IMR-90 (cell line): ENCODE measurements around the gene MACF1. TPM values are rescaled to one million over a fixed set of nuclear protein-coding genes. Genes with fewer than 3 reads are reported as not detected.

Experiments used
- ATAC-seq: fragments of 200-7000 bp; cut with Tn5 transposase; 2 replicates; pipeline ENCODE4 v1.9.1; 2020; ENCODE audit warnings: low read depth, mild to moderate bottlenecking, moderate library complexity
- BruUV-seq: library from RNA; stranded (reverse); fragments of 400-500 nt; replicated peaks from 2 replicates; lab custom pipeline; 2021; lab: Mats Ljungman, UMichigan
- CTCF ChIA-PET: fragments of 300-600 bp; formaldehyde crosslinking; extraction: SDS; loops from one replicate; lab custom pipeline; 2021; ENCODE audit warnings: antibody characterized with exemption; lab: Yijun Ruan, JAX
- POLR2A ChIA-PET: fragments of 300-600 bp; sonication (Branson Sonifier 250); formaldehyde crosslinking; loops from one replicate; lab custom pipeline; 2022; ENCODE audit warnings: antibody characterized with exemption; ENCODE audit not compliant: unreplicated experiment; lab: Charles Lee
- DNase-seq: peaks from one replicate; pipeline ENCODE4 v3.0.0; 2013
- H2AFZ ChIP-seq: replicated peaks from 2 replicates; pipeline ENCODE3; 2013; ENCODE audit warnings: low read length, mild to moderate bottlenecking; ENCODE audit not compliant: poor library complexity
- H2AK5ac ChIP-seq: 2 replicates; pipeline ENCODE4 v1.6.1; 2013; ENCODE audit warnings: low read depth, low read length, inconsistent platforms
- H2AK9ac ChIP-seq: replicated peaks from 2 replicates; pipeline ENCODE3; 2013; ENCODE audit warnings: mild to moderate bottlenecking, low read depth, low read length, moderate library complexity; ENCODE audit not compliant: poor library complexity
- H2BK120ac ChIP-seq: 2 replicates; pipeline ENCODE4 v1.6.1; 2013; ENCODE audit warnings: low read depth, low read length, inconsistent platforms
- H2BK15ac ChIP-seq: 3 replicates; pipeline ENCODE4 v1.6.1; 2013; ENCODE audit warnings: low read depth, low read length, inconsistent platforms
- H2BK20ac ChIP-seq: 2 replicates; pipeline ENCODE4 v1.6.1; 2013; ENCODE audit warnings: low read depth, mild to moderate bottlenecking, inconsistent platforms, low read length, moderate library complexity
- H2BK5ac ChIP-seq: 2 replicates; pipeline ENCODE4 v1.6.1; 2013; ENCODE audit warnings: mild to moderate bottlenecking, low read depth, low read length, inconsistent platforms; ENCODE audit not compliant: poor library complexity, severe bottlenecking
- H3K14ac ChIP-seq: replicated peaks from 2 replicates; pipeline ENCODE4 v1.6.1; 2013; ENCODE audit warnings: low read depth, low read length, inconsistent platforms
- H3K18ac ChIP-seq: 2 replicates; pipeline ENCODE4 v1.6.1; 2013; ENCODE audit warnings: low read depth, low read length, control low read depth
- H3K23ac ChIP-seq: 2 replicates; pipeline ENCODE4 v1.6.1; 2013; ENCODE audit warnings: low read depth, low read length, inconsistent platforms
- H3K27ac ChIP-seq: 2 replicates; pipeline ENCODE4 v1.5.1; 2013; ENCODE audit warnings: mild to moderate bottlenecking, control low read depth, low read length; ENCODE audit not compliant: insufficient read depth
- H3K27me3 ChIP-seq: 2 replicates; pipeline ENCODE4 v1.6.1; 2013; ENCODE audit warnings: low read length; ENCODE audit not compliant: control insufficient read depth, insufficient read depth
- H3K36me3 ChIP-seq: 2 replicates; pipeline ENCODE4 v1.6.1; 2013; ENCODE audit warnings: low read length, mixed read lengths; ENCODE audit not compliant: control insufficient read depth, insufficient read depth
- H3K4ac ChIP-seq: 2 replicates; pipeline ENCODE4 v1.6.1; 2013; ENCODE audit warnings: low read depth, low read length, inconsistent platforms
- H3K4me1 ChIP-seq: 2 replicates; pipeline ENCODE4 v1.6.1; 2013; ENCODE audit warnings: low read length, mixed read lengths; ENCODE audit not compliant: control insufficient read depth, insufficient read depth
- H3K4me2 ChIP-seq: 2 replicates; pipeline ENCODE4 v1.6.1; 2013; ENCODE audit warnings: low read depth, mild to moderate bottlenecking, control low read depth, low read length, moderate library complexity
- H3K4me3 ChIP-seq: 2 replicates; pipeline ENCODE4 v1.5.1; 2013; ENCODE audit warnings: low read depth, mild to moderate bottlenecking, control low read depth, low read length, moderate library complexity; ENCODE audit not compliant: insufficient read depth
- H3K56ac ChIP-seq: 2 replicates; pipeline ENCODE4 v1.6.1; 2013; ENCODE audit warnings: low read length, inconsistent platforms; ENCODE audit not compliant: insufficient read depth; ENCODE audit errors: extremely low read depth
- H3K79me1 ChIP-seq, 2 experiments: 2 replicates each; pipeline ENCODE4 v1.6.1; 2013; ENCODE audit warnings: low read length in 2 of 2, inconsistent platforms in 1 of 2, low read depth in 1 of 2
- H3K9ac ChIP-seq: 2 replicates; pipeline ENCODE4 v1.6.1; 2013; ENCODE audit warnings: low read depth, low read length, control low read depth
- H3K9me1 ChIP-seq: 2 replicates; pipeline ENCODE4 v1.6.1; 2013; ENCODE audit warnings: low read length, inconsistent platforms; ENCODE audit not compliant: insufficient read depth
- H3K9me3 ChIP-seq: 2 replicates; pipeline ENCODE4 v1.6.1; 2013; ENCODE audit warnings: low read length; ENCODE audit not compliant: control insufficient read depth, insufficient read depth
- H4K20me1 ChIP-seq: 2 replicates; pipeline ENCODE4 v1.6.1; 2013; ENCODE audit warnings: low read length, inconsistent platforms; ENCODE audit not compliant: insufficient read depth
- H4K5ac ChIP-seq: 2 replicates; pipeline ENCODE4 v1.6.1; 2013; ENCODE audit warnings: mild to moderate bottlenecking, low read depth, low read length, control low read depth
- H4K8ac ChIP-seq, 2 experiments: 2 replicates each; pipeline ENCODE4 v1.6.1; 2013; ENCODE audit warnings: low read depth in 2 of 2, low read length in 2 of 2, control low read depth in 1 of 2, inconsistent platforms in 1 of 2
- H4K91ac ChIP-seq: 2 replicates; pipeline ENCODE4 v1.6.1; 2013; ENCODE audit warnings: low read depth, low read length, inconsistent platforms; ENCODE audit not compliant: insufficient read depth
- BHLHE40 ChIP-seq: fragments of 150-350 bp; IDR thresholded peaks from 2 replicates; pipeline ENCODE4 v1.6.1; 2016; ENCODE audit warnings: mild to moderate bottlenecking, low read depth, low read length
- CEBPB ChIP-seq: IDR thresholded peaks from 2 replicates; pipeline ENCODE4 v1.6.1; 2012; ENCODE audit warnings: low read depth, low read length, improper control_type of control experiment
- CHD1 ChIP-seq: IDR thresholded peaks from 2 replicates; pipeline ENCODE4 v1.6.1; 2012; ENCODE audit warnings: low read depth, low read length, improper control_type of control experiment
- FOS ChIP-seq: fragments of 150-350 bp; IDR thresholded peaks from 2 replicates; pipeline ENCODE4 v1.6.1; 2016; ENCODE audit warnings: low read depth, low read length
- MAFK ChIP-seq: IDR thresholded peaks from 2 replicates; pipeline ENCODE4 v1.6.1; 2012; ENCODE audit warnings: low read depth, low read length, improper control_type of control experiment
- MAZ ChIP-seq: IDR thresholded peaks from 2 replicates; pipeline ENCODE4 v1.6.1; 2012; ENCODE audit warnings: low read depth, mild to moderate bottlenecking, low read length, improper control_type of control experiment, moderate library complexity, borderline replicate concordance
- MXI1 ChIP-seq: IDR thresholded peaks from 2 replicates; pipeline ENCODE4 v1.6.1; 2012; ENCODE audit warnings: low read depth, mild to moderate bottlenecking, low read length, moderate library complexity, borderline replicate concordance
- NFE2L2 ChIP-seq: fragments of 150-350 bp; IDR thresholded peaks from 2 replicates; pipeline ENCODE4 v1.6.1; 2016; ENCODE audit warnings: low read depth, mild to moderate bottlenecking, low read length
- POLR2A ChIP-seq: IDR thresholded peaks from 2 replicates; pipeline ENCODE4 v1.6.1; 2012; ENCODE audit warnings: mild to moderate bottlenecking, low read depth, low read length
- RAD21 ChIP-seq: IDR thresholded peaks from 2 replicates; pipeline ENCODE4 v1.6.1; 2012; ENCODE audit warnings: low read length, improper control_type of control experiment
- RCOR1 ChIP-seq: IDR thresholded peaks from 2 replicates; pipeline ENCODE4 v1.6.1; 2012; ENCODE audit warnings: mild to moderate bottlenecking, low read length, improper control_type of control experiment; ENCODE audit not compliant: insufficient replicate concordance
- RFX5 ChIP-seq: IDR thresholded peaks from 2 replicates; pipeline ENCODE4 v1.8.0; 2012; ENCODE audit warnings: low read depth, mild to moderate bottlenecking, low read length, moderate library complexity
- SMC3 ChIP-seq: fragments of 150-350 bp; IDR thresholded peaks from 2 replicates; pipeline ENCODE4 v1.6.1; 2016; ENCODE audit warnings: low read depth, mild to moderate bottlenecking, antibody characterized with exemption, low read length, moderate library complexity
- WGBS, 2 experiments: methylation state at CpG; one replicate each; pipeline versions ENCODE4 v1.1.5 to v1.1.7; 2013; ENCODE audit warnings: missing lambda C conversion rate in 2 of 2; ENCODE audit not compliant: insufficient read length in 1 of 2; ENCODE audit errors: extremely low coverage in 2 of 2; 5-methylcytosine and 5-hydroxymethylcytosine counted together
- dilution Hi-C: fragments of 300-500 bp; cut with HindIII; formaldehyde crosslinking; loops from one replicate; pipeline ENCODE4 v1.14.3; 2018; ENCODE audit warnings: low sequenced_read_pairs; ENCODE audit not compliant: unreplicated experiment
- in situ Hi-C: fragments of 300-500 bp; cut with MboI; formaldehyde crosslinking; loops from 3 replicates; pipeline ENCODE4 v1.14.3; 2019; ENCODE audit warnings: low sequenced_read_pairs, inconsistent platforms, mixed read lengths
- intact Hi-C: fragments of 100-400 bp; cut with micrococcal nuclease; formaldehyde crosslinking; loops from 2 replicates; pipeline ENCODE4 v1.10.0; 2022
- polyA plus RNA-seq, 3 experiments: library from polyadenylated mRNA; depleted of rRNA; stranded (reverse); fragments of >200 nt; gene quantifications; 2 replicates each; pipeline ENCODE4 v1.2.3, GENCODE V29; 2012; ENCODE audit warnings: low replicate concordance in 1 of 3
- total RNA-seq: library from RNA; depleted of rRNA; stranded (reverse); fragments of >200 nt; gene quantifications from 2 replicates; pipeline ENCODE4 v1.2.3, GENCODE V29; 2012
- TF ChIP-seq, protein P1 (sequence below): fragments of 150-350 bp; IDR thresholded peaks from 2 replicates; pipeline ENCODE4 v1.6.1; 2016; ENCODE audit warnings: low read depth, mild to moderate bottlenecking, low read length, moderate library complexity, borderline replicate concordance
- TF ChIP-seq, protein P2 (sequence below): fragments of 150-350 bp; IDR thresholded peaks from 2 replicates; pipeline ENCODE4 v1.6.1; 2017; ENCODE audit warnings: mild to moderate bottlenecking, antibody characterized with exemption, low read length, low read depth
- TF ChIP-seq, protein P3 (sequence below): conservative IDR thresholded peaks from 2 replicates; pipeline ENCODE4 v1.5.1; 2012; ENCODE audit warnings: mild to moderate bottlenecking, low read depth, low read length, improper control_type of control experiment

MACF1 gene
- total and polyA plus RNA-seq, 2 of the 4 experiments (the other 2 are of a cell fraction): 67.6 to 369 TPM

GRCh38 chr1:39262802-39263201 lies 58.3 kb downstream of the MACF1 start:
- DNase-seq: no peak
- Histone ChIP-seq H2BK5ac (no peak overlapping the region), H3K4ac (no peak overlapping the region), H3K14ac (no peak overlapping the region), H4K91ac (no peak overlapping the region), H2BK120ac (no peak overlapping the region), H2BK15ac (no peak overlapping the region), H3K18ac (no peak overlapping the region), H2BK20ac (no peak overlapping the region), H3K79me1 (peaks cover 12 to 63% of the 10 kb centered on the region in 2 experiments; a peak in 3 of 4 replicates), H2AK9ac (no peak overlapping the region), H3K4me3 (no peak overlapping the region), H3K36me3 (peaks cover 4% of the 10 kb centered on the region), H3K9me1 (peaks cover 5% of the 10 kb centered on the region; the same call in 1 of the 2 replicates), H3K27ac (no peak overlapping the region), H4K20me1 (peaks cover 60% of the 10 kb centered on the region), H4K5ac (no peak overlapping the region), H3K4me2 (no peak overlapping the region), H3K9ac (no peak overlapping the region), H2AK5ac (no peak overlapping the region), H3K56ac (no peak overlapping the region), H3K23ac (no peak overlapping the region), H2AFZ (no peak overlapping the region), H3K4me1 (peaks cover 3% of the 10 kb centered on the region; the same call in 1 of the 2 replicates), H3K9me3 (no peaks in the 10 kb centered on the region), H4K8ac (no peak overlapping the region), H3K27me3 (no peaks in the 10 kb centered on the region)
- intact Hi-C loops: no loop called here
- ChIA-PET CTCF (no interaction called here), POLR2A (no interaction called here)
- no TSS peak for BruUV-seq
- ATAC-seq: no peak
- dilution Hi-C loops: no loop called here
- in situ Hi-C loops: loop anchor here (5.0 kb wide), 1 partner anchor 161 kb away; no protein-coding TSS in a partner anchor
- TF ChIP-seq RCOR1 (no peak), FOS (no peak), RAD21 (no peak), MAFK (no peak), RFX5 (no peak), BHLHE40 (no peak), NFE2L2 (no peak), MXI1 (no peak), SMC3 (no peak), POLR2A (no peak), MAZ (no peak), CHD1 (no peak), CEBPB (no peak)
- TF ChIP-seq, protein P1, sequence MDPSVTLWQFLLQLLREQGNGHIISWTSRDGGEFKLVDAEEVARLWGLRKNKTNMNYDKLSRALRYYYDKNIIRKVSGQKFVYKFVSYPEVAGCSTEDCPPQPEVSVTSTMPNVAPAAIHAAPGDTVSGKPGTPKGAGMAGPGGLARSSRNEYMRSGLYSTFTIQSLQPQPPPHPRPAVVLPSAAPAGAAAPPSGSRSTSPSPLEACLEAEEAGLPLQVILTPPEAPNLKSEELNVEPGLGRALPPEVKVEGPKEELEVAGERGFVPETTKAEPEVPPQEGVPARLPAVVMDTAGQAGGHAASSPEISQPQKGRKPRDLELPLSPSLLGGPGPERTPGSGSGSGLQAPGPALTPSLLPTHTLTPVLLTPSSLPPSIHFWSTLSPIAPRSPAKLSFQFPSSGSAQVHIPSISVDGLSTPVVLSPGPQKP: no peak
- TF ChIP-seq, protein P2, sequence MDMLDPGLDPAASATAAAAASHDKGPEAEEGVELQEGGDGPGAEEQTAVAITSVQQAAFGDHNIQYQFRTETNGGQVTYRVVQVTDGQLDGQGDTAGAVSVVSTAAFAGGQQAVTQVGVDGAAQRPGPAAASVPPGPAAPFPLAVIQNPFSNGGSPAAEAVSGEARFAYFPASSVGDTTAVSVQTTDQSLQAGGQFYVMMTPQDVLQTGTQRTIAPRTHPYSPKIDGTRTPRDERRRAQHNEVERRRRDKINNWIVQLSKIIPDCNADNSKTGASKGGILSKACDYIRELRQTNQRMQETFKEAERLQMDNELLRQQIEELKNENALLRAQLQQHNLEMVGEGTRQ: no peak
- TF ChIP-seq, protein P3, sequence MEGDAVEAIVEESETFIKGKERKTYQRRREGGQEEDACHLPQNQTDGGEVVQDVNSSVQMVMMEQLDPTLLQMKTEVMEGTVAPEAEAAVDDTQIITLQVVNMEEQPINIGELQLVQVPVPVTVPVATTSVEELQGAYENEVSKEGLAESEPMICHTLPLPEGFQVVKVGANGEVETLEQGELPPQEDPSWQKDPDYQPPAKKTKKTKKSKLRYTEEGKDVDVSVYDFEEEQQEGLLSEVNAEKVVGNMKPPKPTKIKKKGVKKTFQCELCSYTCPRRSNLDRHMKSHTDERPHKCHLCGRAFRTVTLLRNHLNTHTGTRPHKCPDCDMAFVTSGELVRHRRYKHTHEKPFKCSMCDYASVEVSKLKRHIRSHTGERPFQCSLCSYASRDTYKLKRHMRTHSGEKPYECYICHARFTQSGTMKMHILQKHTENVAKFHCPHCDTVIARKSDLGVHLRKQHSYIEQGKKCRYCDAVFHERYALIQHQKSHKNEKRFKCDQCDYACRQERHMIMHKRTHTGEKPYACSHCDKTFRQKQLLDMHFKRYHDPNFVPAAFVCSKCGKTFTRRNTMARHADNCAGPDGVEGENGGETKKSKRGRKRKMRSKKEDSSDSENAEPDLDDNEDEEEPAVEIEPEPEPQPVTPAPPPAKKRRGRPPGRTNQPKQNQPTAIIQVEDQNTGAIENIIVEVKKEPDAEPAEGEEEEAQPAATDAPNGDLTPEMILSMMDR: no peak
- WGBS, 2 experiments: no CpG with 5 or more reads among the region's 4 CpGs
